ENCODE data around the gene CFAP298.

CFAP298 gene

DNA sequence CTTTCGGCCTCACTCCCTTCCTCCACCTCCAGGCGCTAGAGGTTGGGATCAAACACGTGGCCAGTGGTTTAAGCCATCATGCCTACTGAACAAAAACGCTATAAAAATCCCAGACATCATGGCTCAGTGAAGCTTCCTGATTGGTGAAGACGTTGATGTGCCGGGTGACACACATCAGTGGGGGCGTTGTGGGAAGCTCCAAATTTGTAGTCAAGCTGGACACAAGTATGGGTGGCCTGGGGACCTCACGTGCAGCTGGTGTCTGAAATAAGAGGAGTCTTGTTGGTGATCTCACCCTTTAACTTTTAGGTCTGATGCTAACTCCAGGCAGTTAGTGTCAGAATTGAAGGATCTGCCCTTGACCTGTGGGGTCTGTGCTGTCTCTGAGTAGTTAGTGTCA, 6.7 kb downstream of the CFAP298 start:
- TF ChIP-seq, protein P1, sequence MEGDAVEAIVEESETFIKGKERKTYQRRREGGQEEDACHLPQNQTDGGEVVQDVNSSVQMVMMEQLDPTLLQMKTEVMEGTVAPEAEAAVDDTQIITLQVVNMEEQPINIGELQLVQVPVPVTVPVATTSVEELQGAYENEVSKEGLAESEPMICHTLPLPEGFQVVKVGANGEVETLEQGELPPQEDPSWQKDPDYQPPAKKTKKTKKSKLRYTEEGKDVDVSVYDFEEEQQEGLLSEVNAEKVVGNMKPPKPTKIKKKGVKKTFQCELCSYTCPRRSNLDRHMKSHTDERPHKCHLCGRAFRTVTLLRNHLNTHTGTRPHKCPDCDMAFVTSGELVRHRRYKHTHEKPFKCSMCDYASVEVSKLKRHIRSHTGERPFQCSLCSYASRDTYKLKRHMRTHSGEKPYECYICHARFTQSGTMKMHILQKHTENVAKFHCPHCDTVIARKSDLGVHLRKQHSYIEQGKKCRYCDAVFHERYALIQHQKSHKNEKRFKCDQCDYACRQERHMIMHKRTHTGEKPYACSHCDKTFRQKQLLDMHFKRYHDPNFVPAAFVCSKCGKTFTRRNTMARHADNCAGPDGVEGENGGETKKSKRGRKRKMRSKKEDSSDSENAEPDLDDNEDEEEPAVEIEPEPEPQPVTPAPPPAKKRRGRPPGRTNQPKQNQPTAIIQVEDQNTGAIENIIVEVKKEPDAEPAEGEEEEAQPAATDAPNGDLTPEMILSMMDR (IDR thresholded peaks at IDR 0.05; ENCODE audit: extremely low read depth, missing control alignments): no peak
- DNase-seq (ENCODE audit: low spot score): no peak

DNA sequence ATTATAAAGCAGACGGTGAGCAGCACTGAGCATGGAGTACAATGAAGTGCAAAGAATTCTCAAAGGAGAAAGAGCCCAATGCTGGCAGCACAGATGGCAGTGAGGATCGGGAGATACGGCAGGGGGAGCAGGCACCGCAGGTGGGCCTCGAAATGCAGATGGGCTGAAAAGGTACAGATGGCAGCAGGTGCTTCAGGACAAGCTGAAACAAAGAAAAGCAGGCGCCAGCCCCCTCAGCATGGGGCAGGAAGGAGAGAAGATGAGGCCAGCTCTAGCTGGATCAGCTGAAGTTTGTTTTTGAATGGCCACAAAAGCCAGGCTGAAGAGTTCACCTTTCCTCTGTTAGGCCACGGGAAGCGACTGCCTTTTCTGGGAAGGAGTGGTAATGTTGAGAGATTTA, 7.7 kb downstream of the CFAP298 start:
- TF ChIP-seq, protein P1 (IDR thresholded peaks at IDR 0.05; ENCODE audit: extremely low read depth, missing control alignments): no peak
- DNase-seq (ENCODE audit: low spot score): no peak

- DNase-seq (ENCODE audit: low spot score): no peak
- TF ChIP-seq, protein P1 (IDR thresholded peaks at IDR 0.05; ENCODE audit: extremely low read depth, missing control alignments): no peak
Measured at GRCh38 chr21:32603131-32603530, 9.0 kb downstream of the CFAP298 start.

DNA sequence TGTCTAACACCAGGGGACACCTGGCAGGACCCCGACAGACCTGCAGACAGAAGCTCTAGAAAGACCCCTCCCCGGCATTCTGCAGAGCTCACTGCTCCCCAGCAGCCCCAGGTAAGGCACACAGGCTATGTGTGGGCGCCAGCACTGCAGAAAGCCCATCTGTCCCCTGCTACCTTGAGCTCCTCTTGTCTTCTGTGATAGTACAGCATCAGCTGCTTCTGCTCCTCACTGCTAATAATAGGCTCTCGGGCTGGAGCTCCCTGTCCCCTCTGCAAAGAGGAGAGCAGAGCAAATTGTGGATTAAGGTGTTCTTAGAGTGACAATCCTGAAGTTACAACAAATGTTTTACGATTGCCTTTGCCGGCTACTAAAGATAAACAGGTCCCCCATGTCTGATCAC, 10.1 kb downstream of the CFAP298 start:
- no peak for DNase-seq (ENCODE audit: low spot score)
- TF ChIP-seq, protein P1 (IDR thresholded peaks at IDR 0.05; ENCODE audit: extremely low read depth, missing control alignments): no peak

DNA sequence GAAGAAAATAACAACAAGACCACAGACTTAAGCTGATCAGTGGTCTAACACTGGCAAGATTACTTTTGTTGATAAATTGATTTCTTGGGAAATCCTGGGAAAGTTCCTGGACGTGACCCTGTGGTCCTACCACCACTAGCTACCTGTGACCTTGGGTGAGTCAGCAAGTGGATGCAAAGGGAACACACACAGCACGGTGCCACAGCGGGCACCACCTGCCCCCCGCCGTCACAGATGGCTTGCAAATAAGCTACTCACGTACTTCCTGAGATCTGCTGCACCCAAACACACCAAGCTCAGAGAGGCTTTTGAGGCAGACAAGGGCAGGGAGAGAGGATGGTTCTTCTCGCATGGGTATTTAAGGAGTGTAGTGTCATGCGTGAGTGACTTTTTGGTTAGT, 12.7 kb downstream of the CFAP298 start:
- TF ChIP-seq, protein P1 (IDR thresholded peaks at IDR 0.05; ENCODE audit: extremely low read depth, missing control alignments): no peak
- no peak for DNase-seq (ENCODE audit: low spot score)

DNA sequence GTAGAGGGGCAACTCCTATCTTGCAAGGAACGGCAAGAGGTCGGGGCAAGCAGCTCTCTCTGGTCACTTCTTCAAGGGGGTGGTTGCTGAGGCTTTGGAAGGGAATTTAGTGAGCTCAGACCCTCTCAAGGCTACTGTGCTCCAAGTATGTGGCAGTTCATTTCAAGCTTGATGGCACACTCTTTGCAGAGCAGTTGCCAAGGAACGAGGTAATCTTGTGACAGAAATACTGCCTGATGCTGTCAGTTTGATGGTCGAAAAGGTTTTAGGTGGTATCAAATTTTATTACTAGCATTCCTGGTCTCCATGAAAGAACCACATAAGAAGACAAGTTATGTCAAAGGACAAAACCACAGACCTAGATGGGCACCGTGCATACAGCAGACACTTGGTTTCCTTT, 13.1 kb downstream of the CFAP298 start:
- TF ChIP-seq, protein P1 (IDR thresholded peaks at IDR 0.05; ENCODE audit: extremely low read depth, missing control alignments): no peak
- DNase-seq (ENCODE audit: low spot score): no peak

GRCh38 chr21:32597205-32597604, 15.0 kb downstream of the CFAP298 start:
- no peak for DNase-seq (ENCODE audit: low spot score)
- TF ChIP-seq, protein P1 (IDR thresholded peaks at IDR 0.05; ENCODE audit: extremely low read depth, missing control alignments): no peak
